Mesenchymal stem cell (in vitro differentiated cells and primary cell): ENCODE measurements around the gene SPSB2.

Source experiments
- DNase-seq: peaks from one replicate; pipeline ENCODE4 v3.0.0-alpha.2; 2013
- H2AFZ ChIP-seq: one replicate; pipeline ENCODE4 v1.6.1; 2013; ENCODE audit warnings: low read depth, mild to moderate bottlenecking, control low read depth, inconsistent platforms, low read length, moderate library complexity
- H2AK5ac ChIP-seq: 2 replicates; pipeline ENCODE4 v1.6.1; 2013; ENCODE audit warnings: low read length, moderate library complexity, mild to moderate bottlenecking, inconsistent platforms; ENCODE audit not compliant: severe bottlenecking
- H2BK120ac ChIP-seq: one replicate; pipeline ENCODE4 v1.6.1; 2013; ENCODE audit warnings: low read depth, mild to moderate bottlenecking, inconsistent platforms, low read length, moderate library complexity
- H2BK12ac ChIP-seq, 2 experiments: one replicate each; pipeline ENCODE4 v1.6.1; 2013; ENCODE audit warnings: inconsistent platforms in 2 of 2, low read length in 2 of 2, mild to moderate bottlenecking in 2 of 2, moderate library complexity in 2 of 2, control low read depth in 1 of 2
- H2BK15ac ChIP-seq: one replicate; pipeline ENCODE4 v1.6.1; 2013; ENCODE audit warnings: mild to moderate bottlenecking, low read depth, inconsistent platforms; ENCODE audit not compliant: poor library complexity, severe bottlenecking
- H2BK5ac ChIP-seq: 2 replicates; pipeline ENCODE4 v1.6.1; 2013; ENCODE audit warnings: low read depth, mild to moderate bottlenecking, low read length, control low read depth, inconsistent platforms; ENCODE audit not compliant: poor library complexity, severe bottlenecking
- H3K14ac ChIP-seq, 2 experiments: one replicate each; pipeline ENCODE4 v1.6.1; 2013; ENCODE audit warnings: inconsistent platforms in 2 of 2, low read length in 2 of 2, control low read depth in 1 of 2, mild to moderate bottlenecking in 1 of 2, moderate library complexity in 1 of 2
- H3K18ac ChIP-seq, 2 experiments: one replicate each; pipeline ENCODE4 v1.6.1; 2013; ENCODE audit warnings: inconsistent platforms in 2 of 2, low read length in 2 of 2, control low read depth in 1 of 2, low read depth in 1 of 2, mild to moderate bottlenecking in 1 of 2
- H3K23ac ChIP-seq, 2 experiments: one replicate each; pipeline ENCODE4 v1.6.1; 2013; ENCODE audit warnings: inconsistent platforms in 2 of 2, low read length in 2 of 2, mild to moderate bottlenecking in 2 of 2, moderate library complexity in 2 of 2, control low read depth in 1 of 2
- H3K27ac ChIP-seq: 2 replicates; pipeline ENCODE4 v1.5.1; 2013; ENCODE audit warnings: mild to moderate bottlenecking, moderate library complexity, low read length, control low read depth, inconsistent platforms; ENCODE audit not compliant: poor library complexity, severe bottlenecking
- H3K27me3 ChIP-seq, 2 experiments: 2 replicates each; pipeline versions ENCODE4 v1.6.1 to v1.7.0; 2013; ENCODE audit warnings: low read length in 2 of 2, mild to moderate bottlenecking in 2 of 2, moderate library complexity in 2 of 2, control low read depth in 1 of 2, inconsistent platforms in 1 of 2; ENCODE audit not compliant: control insufficient read depth in 1 of 2, insufficient read depth in 1 of 2
- H3K36me3 ChIP-seq, 2 experiments: 2 replicates each; pipeline versions ENCODE4 v1.6.1 to v1.7.0; 2013; ENCODE audit warnings: low read length in 2 of 2, control low read depth in 1 of 2, inconsistent platforms in 1 of 2, low read depth in 1 of 2, mild to moderate bottlenecking in 1 of 2; ENCODE audit not compliant: insufficient read depth in 2 of 2, control insufficient read depth in 1 of 2
- H3K4ac ChIP-seq, 2 experiments: one replicate each; pipeline ENCODE4 v1.6.1; 2013; ENCODE audit warnings: inconsistent platforms in 2 of 2, low read length in 2 of 2, mild to moderate bottlenecking in 2 of 2, moderate library complexity in 2 of 2, control low read depth in 1 of 2, low read depth in 1 of 2
- H3K4me1 ChIP-seq: 2 replicates; pipeline ENCODE4 v1.6.1; 2013; ENCODE audit warnings: low read depth, low read length, control low read depth; ENCODE audit not compliant: control insufficient read depth, insufficient read depth
- H3K4me2 ChIP-seq: 2 replicates; pipeline ENCODE4 v1.6.1; 2013; ENCODE audit warnings: low read length, mild to moderate bottlenecking, inconsistent platforms; ENCODE audit not compliant: poor library complexity, severe bottlenecking
- H3K4me3 ChIP-seq, 2 experiments: 2 replicates each; pipeline versions ENCODE4 v1.5.1 to v1.7.0; 2013; ENCODE audit warnings: low read length in 2 of 2, mild to moderate bottlenecking in 2 of 2, control low read depth in 1 of 2, low read depth in 1 of 2; ENCODE audit not compliant: insufficient read depth in 1 of 2
- H3K79me1 ChIP-seq: replicated peaks from 2 replicates; pipeline ENCODE4 v1.6.1; 2013; ENCODE audit warnings: mild to moderate bottlenecking, control low read depth, low read length, inconsistent platforms; ENCODE audit not compliant: poor library complexity, severe bottlenecking
- H3K9ac ChIP-seq: 2 replicates; pipeline ENCODE4 v1.7.0; 2013; ENCODE audit warnings: mild to moderate bottlenecking, low read length, moderate library complexity
- H3K9me3 ChIP-seq: 2 replicates; pipeline ENCODE4 v1.7.0; 2013; ENCODE audit warnings: mild to moderate bottlenecking, low read length; ENCODE audit not compliant: control insufficient read depth
- H4K8ac ChIP-seq: one replicate; pipeline ENCODE4 v1.6.1; 2013; ENCODE audit warnings: inconsistent platforms, mild to moderate bottlenecking, low read length, moderate library complexity
- H4K91ac ChIP-seq: one replicate; pipeline ENCODE4 v1.6.1; 2013; ENCODE audit warnings: mild to moderate bottlenecking, low read length, inconsistent platforms
- WGBS: methylation state at CpG from one replicate; pipeline ENCODE4 v1.1.7; 2013; ENCODE audit warnings: mixed read lengths; 5-methylcytosine and 5-hydroxymethylcytosine counted together

SPSB2 gene

DNA sequence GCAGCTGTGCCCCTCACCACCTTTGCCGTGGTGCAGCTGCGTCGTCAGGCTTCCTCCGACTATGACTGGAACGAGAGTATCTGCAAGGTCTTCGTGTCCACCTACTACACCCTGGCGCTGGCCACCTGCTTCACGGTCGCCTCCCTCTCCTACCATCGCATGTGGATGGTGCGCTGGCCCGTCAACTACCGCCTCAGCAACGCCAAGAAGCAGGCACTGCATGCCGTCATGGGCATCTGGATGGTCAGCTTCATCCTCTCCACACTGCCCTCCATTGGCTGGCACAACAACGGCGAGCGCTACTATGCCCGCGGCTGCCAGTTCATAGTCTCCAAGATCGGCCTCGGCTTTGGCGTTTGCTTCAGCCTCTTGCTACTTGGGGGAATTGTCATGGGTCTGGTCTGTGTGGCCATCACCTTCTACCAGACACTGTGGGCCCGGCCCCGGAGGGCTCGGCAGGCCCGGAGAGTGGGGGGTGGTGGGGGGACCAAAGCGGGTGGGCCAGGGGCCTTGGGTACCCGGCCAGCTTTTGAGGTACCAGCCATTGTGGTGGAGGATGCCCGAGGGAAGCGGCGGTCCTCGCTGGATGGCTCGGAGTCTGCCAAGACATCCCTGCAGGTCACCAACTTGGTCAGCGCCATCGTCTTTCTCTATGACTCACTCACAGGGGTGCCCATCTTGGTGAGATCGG lies 48.9 kb downstream of the SPSB2 start:
- Histone ChIP-seq H3K4ac (no peak overlapping the region), H3K4me3 (no peak overlapping the region), H4K91ac (peak overlapping the region; percentile 3), H2BK15ac (no peak overlapping the region), H2AK5ac (no peak overlapping the region), H3K4me1 (peaks cover 51% of the 10 kb centered on the region), H3K9me3 (no peaks in the 10 kb centered on the region), H3K79me1 (peaks cover 15% of the 10 kb centered on the region), H2BK120ac (no peak overlapping the region), H3K14ac (peak overlapping the region in 1 of 2 experiments; percentile 47), H3K18ac (no peak overlapping the region), H3K4me2 (no peak overlapping the region), H2AFZ (no peak overlapping the region), H3K36me3 (peaks cover 0 to 7% of the 10 kb centered on the region in 2 experiments), H3K23ac (peak overlapping the region in 1 of 2 experiments; percentile 43), H3K27ac (no peak overlapping the region), H2BK5ac (no peak overlapping the region), H3K27me3 (peaks cover 22 to 39% of the 10 kb centered on the region in 2 experiments), H4K8ac (no peak overlapping the region), H2BK12ac (no peak overlapping the region), H3K9ac (no peak overlapping the region)
- no peak for DNase-seq
- WGBS: 85% methylated on average over 37 of the region's 37 CpGs

DNA sequence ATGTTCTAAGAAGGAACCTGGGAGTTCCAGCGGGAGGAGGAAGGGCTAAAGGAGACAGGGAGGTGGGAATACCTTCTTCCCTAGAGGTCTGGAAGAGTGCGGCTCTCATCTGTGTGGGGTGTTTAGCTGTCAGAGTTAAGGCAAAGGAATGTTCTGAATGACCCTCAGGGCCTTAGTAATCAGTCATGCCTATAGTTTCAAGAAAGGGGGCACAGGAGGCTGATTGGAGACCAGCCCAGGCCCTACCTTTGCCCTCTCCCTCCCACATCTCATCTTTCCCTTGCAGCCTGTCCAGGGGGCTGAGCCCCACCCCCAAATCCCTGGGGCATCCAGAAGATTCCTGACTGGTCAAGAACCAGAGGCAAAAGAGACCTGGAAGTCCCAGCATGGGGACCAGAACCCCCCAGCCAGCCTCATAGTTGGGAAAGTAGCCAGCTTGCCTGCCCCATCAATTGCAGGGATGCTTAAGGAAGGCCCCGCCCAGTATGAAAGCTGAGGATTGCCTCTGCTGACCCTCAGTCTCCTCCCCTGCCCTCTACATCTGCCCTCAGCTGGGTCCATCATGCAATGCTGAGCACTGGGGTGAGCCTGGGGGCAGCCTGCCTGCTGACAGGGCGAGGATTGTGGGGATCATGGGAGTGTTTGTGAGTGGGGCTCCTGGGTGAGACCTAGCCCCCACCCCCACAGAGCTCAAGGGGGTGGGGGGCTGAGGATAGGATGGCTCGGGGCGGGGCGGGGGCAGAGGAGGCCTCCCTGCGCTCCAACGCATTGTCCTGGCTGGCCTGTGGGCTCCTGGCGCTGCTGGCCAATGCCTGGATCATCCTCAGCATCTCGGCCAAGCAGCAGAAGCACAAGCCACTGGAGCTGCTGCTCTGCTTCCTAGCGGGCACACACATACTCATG lies 49.7 kb downstream of the SPSB2 start:
- H2BK5ac ChIP-seq: no peak overlapping the region
- H2BK12ac ChIP-seq: peak overlapping the region in 1 of 2 experiments; percentile 45
- no peak overlapping the region for H3K27ac ChIP-seq
- no peak overlapping the region for H2AK5ac ChIP-seq
- no peak overlapping the region for H3K9ac ChIP-seq
- H3K4me2 ChIP-seq: no peak overlapping the region
- no peak overlapping the region for H2AFZ ChIP-seq
- 82% methylated on average over 10 of the region's 12 CpGs for WGBS
- peak overlapping the region in 1 of 2 experiments; percentile 47 for H3K14ac ChIP-seq
- no peak overlapping the region for H3K18ac ChIP-seq
- no peak overlapping the region for H2BK15ac ChIP-seq
- H3K4me3 ChIP-seq: no peak overlapping the region
- peak overlapping the region; percentile 3 for H4K91ac ChIP-seq
- H4K8ac ChIP-seq: no peak overlapping the region
- H2BK120ac ChIP-seq: no peak overlapping the region
- H3K9me3 ChIP-seq: no peaks in the 10 kb centered on the region
- peaks cover 0 to 7% of the 10 kb centered on the region in 2 experiments for H3K36me3 ChIP-seq
- H3K4ac ChIP-seq: no peak overlapping the region
- DNase-seq: no peak
- peaks cover 53% of the 10 kb centered on the region for H3K4me1 ChIP-seq
- H3K23ac ChIP-seq: peak overlapping the region in 1 of 2 experiments; percentile 43
- peaks cover 22 to 45% of the 10 kb centered on the region in 2 experiments for H3K27me3 ChIP-seq
- H3K79me1 ChIP-seq: peaks cover 15% of the 10 kb centered on the region

DNA sequence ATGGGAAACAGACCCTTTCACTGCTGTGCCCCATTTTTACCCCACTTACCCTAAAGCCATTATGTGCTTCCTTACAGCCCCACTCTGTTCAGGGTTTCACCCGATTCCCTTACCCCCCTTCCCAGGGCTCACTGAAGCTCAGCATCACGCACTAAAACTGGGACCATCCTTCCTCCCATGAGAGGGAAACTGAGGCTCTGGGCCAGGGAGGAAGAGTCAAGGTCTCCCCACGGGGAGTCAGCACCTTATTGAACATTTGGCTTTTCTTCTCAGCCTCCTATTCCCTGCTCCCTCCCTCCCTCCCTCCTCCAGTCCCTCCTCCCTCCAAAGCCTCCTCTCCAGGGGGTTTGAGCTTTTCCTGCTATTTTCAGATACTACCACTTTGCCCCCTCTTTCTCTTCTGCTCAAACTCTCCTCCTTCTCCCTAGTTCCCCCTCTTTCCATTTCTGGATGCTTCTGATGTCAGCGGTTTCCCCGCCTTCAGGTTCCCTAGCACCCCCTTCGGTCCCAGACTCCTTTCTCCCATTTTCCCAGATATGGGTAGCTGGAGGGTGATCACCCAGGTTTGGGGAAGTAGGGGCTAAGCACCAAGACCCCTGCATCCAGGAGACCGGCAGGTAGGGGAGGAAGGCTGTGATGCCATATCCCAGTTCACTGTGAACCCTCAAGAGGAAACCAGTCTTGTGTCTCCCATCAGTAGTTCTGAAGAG lies 50.5 kb downstream of the SPSB2 start:
- Histone ChIP-seq H3K4me3 (no peak overlapping the region), H3K27ac (no peak overlapping the region), H2AFZ (no peak overlapping the region), H2BK120ac (no peak overlapping the region), H3K23ac (no peak overlapping the region), H2BK15ac (no peak overlapping the region), H3K36me3 (peaks cover 0 to 7% of the 10 kb centered on the region in 2 experiments), H3K9ac (no peak overlapping the region), H2BK12ac (no peak overlapping the region), H2BK5ac (no peak overlapping the region), H3K27me3 (peaks cover 22 to 46% of the 10 kb centered on the region in 2 experiments), H3K18ac (peak overlapping the region in 1 of 2 experiments; percentile 42), H3K14ac (no peak overlapping the region), H3K4me2 (peak overlapping the region; percentile 74), H3K9me3 (no peaks in the 10 kb centered on the region), H4K91ac (peak overlapping the region; percentile 88), H3K4me1 (peaks cover 51% of the 10 kb centered on the region), H2AK5ac (peak overlapping the region; percentile 3), H3K79me1 (peaks cover 15% of the 10 kb centered on the region), H3K4ac (peak overlapping the region in 1 of 2 experiments; percentile 24), H4K8ac (no peak overlapping the region)
- DNase-seq: no peak
- 50% methylated on average over 5 of the region's 7 CpGs for WGBS
